HG03457 (cell line): ENCODE measurements around the gene HBA2.
"Not testable (repeated sequence)": the region's sequence is repeated elsewhere in the genome, so short reads cannot be mapped to it uniquely, and the experiment has no call there.

Experiments used
- ATAC-seq: cut with Tn5 transposase; IDR thresholded peaks from one replicate; pipeline ENCODE4 v1.9.1; 2021; ENCODE audit warnings: moderate number of reproducible peaks; ENCODE audit not compliant: unreplicated experiment

Gene HBA2

GRCh38 chr16:191831-192230 lies 19.2 kb downstream of the HBA2 start:
- no peak for ATAC-seq

- ATAC-seq = no peak
Measured at GRCh38 chr16:192686-193085, 20.0 kb downstream of the HBA2 start.

GRCh38 chr16:193441-193840 lies 20.8 kb downstream of the HBA2 start:
- ATAC-seq = no peak

GRCh38 chr16:194516-194915 lies 21.8 kb downstream of the HBA2 start:
- no peak for ATAC-seq

- no peak for ATAC-seq
Measured at GRCh38 chr16:200388-200787, 27.7 kb downstream of the HBA2 start.

GRCh38 chr16:203246-203645 lies 30.6 kb downstream of the HBA2 start:
- no peak for ATAC-seq

GRCh38 chr16:204046-204445 lies 31.4 kb downstream of the HBA2 start:
- not testable (repeated sequence) for ATAC-seq

- ATAC-seq = not testable (repeated sequence)
Measured at GRCh38 chr16:209359-209758, 36.7 kb downstream of the HBA2 start.

- ATAC-seq = not testable (repeated sequence)
Measured at GRCh38 chr16:211631-212180, 39.0 kb downstream of the HBA2 start.

GRCh38 chr16:212999-213398 lies 40.3 kb downstream of the HBA2 start:
- no peak for ATAC-seq

- ATAC-seq = no peak
Measured at GRCh38 chr16:220021-220420, 47.3 kb downstream of the HBA2 start.
